T-cell (primary cell): ENCODE results near the gene VSNL1. TPM values are rescaled to one million over a fixed set of nuclear protein-coding genes. Genes with fewer than 3 reads are reported as not detected.

Experiments used
- ATAC-seq, 4 experiments: fragments of 200-7000 bp in 3 of 4; fragments of 150-1000 bp in 1 of 4; cut with Tn5 transposase; replicated peaks in 1 of 4; 1 replicate in 3 of 4; 2 replicates in 1 of 4; pipeline ENCODE4 v1.10.0; 2021; ENCODE audit warnings: moderate library complexity in 3 of 4, mild to moderate bottlenecking in 2 of 4, moderate number of reproducible peaks in 1 of 4
- CTCF ChIA-PET, 2 donors: fragments of 300-600 bp; sonication (Branson Sonifier 250); formaldehyde crosslinking; loops; one replicate each; lab custom pipeline; 2022; ENCODE audit warnings: antibody characterized with exemption in 2 of 2; lab: Charles Lee
- POLR2A ChIA-PET, 2 donors: fragments of 300-600 bp; sonication (Branson Sonifier 250); formaldehyde crosslinking; loops; one replicate each; lab custom pipeline; 2022; ENCODE audit warnings: antibody characterized with exemption in 2 of 2; lab: Charles Lee
- DNase-seq, 35 experiments: peaks; one replicate each; pipeline versions ENCODE4 v3.0.0 to v3.0.0-alpha.2; 2013 to 2023
- H3K27ac ChIP-seq: one replicate; pipeline ENCODE4 v1.5.1; 2013; ENCODE audit warnings: low read length
- H3K27me3 ChIP-seq, 2 experiments: replicated peaks in 1 of 2; 1 replicate in 1 of 2; 2 replicates in 1 of 2; pipeline versions ENCODE4 v1.6.1 to v1.7.0; 2013; ENCODE audit warnings: low read length in 1 of 2, mixed read lengths in 1 of 2; ENCODE audit not compliant: control insufficient read depth in 2 of 2, insufficient read depth in 2 of 2; ENCODE audit errors: extremely low read depth in 1 of 2
- H3K36me3 ChIP-seq, 2 donors: 1 replicate in 1 of 2; 2 replicates in 1 of 2; pipeline versions ENCODE4 v1.6.1 to v1.7.0; 2013; ENCODE audit warnings: low read length in 1 of 2; ENCODE audit not compliant: control insufficient read depth in 2 of 2, insufficient read depth in 1 of 2; ENCODE audit errors: extremely low read depth in 1 of 2
- H3K4me1 ChIP-seq, 2 experiments: 1 replicate in 1 of 2; 2 replicates in 1 of 2; pipeline versions ENCODE4 v1.6.1 to v1.7.0; 2013; ENCODE audit warnings: low read length in 2 of 2, mixed read lengths in 1 of 2; ENCODE audit not compliant: insufficient read depth in 2 of 2, control insufficient read depth in 1 of 2; ENCODE audit errors: extremely low read depth in 1 of 2
- H3K4me3 ChIP-seq, 2 donors: 1 replicate in 1 of 2; 2 replicates in 1 of 2; pipeline versions ENCODE4 v1.5.1 to v1.7.0; 2013; ENCODE audit warnings: mild to moderate bottlenecking in 2 of 2, low read length in 1 of 2, moderate library complexity in 1 of 2; ENCODE audit not compliant: control insufficient read depth in 1 of 2; ENCODE audit errors: extremely low read depth in 1 of 2
- H3K9me3 ChIP-seq: 2 replicates; pipeline ENCODE4 v1.7.0; 2013
- H3K27ac Mint-ChIP-seq, 2 donors: one replicate each; pipeline ENCODE4 v1.8.0; 2020 to 2021; ENCODE audit warnings: mild to moderate bottlenecking in 2 of 2, mixed read lengths in 2 of 2
- H3K27me3 Mint-ChIP-seq, 2 donors: one replicate each; pipeline ENCODE4 v1.8.0; 2021 to 2022; ENCODE audit warnings: mixed read lengths in 2 of 2
- H3K36me3 Mint-ChIP-seq: one replicate; pipeline ENCODE4 v1.8.0; 2021; ENCODE audit warnings: mixed read lengths
- H3K4me1 Mint-ChIP-seq, 3 donors: one replicate each; pipeline ENCODE4 v1.8.0; 2020 to 2022; ENCODE audit warnings: mixed read lengths in 3 of 3, mild to moderate bottlenecking in 1 of 3
- H3K4me3 Mint-ChIP-seq, 3 donors: one replicate each; pipeline ENCODE4 v1.8.0; 2020 to 2022; ENCODE audit warnings: mild to moderate bottlenecking in 3 of 3, mixed read lengths in 3 of 3, moderate library complexity in 3 of 3
- H3K9me3 Mint-ChIP-seq, 3 donors: one replicate each; pipeline ENCODE4 v1.8.0; 2020 to 2022; ENCODE audit warnings: mixed read lengths in 3 of 3
- WGBS: methylation state at CpG from one replicate; pipeline ENCODE4 v1.1.5; 2013; ENCODE audit warnings: missing lambda C conversion rate; ENCODE audit not compliant: insufficient coverage; 5-methylcytosine and 5-hydroxymethylcytosine counted together
- total RNA-seq, 35 experiments: library from RNA in 6 of 35; stranded (reverse) in 6 of 35; fragments of 120-200 nt in 1 of 35; gene quantifications; one replicate each; pipeline versions ENCODE4 v1.2.1 to v1.2.4 and lab custom pipeline; 2013 to 2026

VSNL1 gene
- total RNA-seq, result under 1 TPM in 1 of 5 donors, not detected in 4; 0.22 TPM
- not detected for total RNA-seq (2013)
- 0 to 0.12 (median 0) reads per million in 29 experiments for total RNA-seq (lab: John Stamatoyannopoulos, UW)

DNA sequence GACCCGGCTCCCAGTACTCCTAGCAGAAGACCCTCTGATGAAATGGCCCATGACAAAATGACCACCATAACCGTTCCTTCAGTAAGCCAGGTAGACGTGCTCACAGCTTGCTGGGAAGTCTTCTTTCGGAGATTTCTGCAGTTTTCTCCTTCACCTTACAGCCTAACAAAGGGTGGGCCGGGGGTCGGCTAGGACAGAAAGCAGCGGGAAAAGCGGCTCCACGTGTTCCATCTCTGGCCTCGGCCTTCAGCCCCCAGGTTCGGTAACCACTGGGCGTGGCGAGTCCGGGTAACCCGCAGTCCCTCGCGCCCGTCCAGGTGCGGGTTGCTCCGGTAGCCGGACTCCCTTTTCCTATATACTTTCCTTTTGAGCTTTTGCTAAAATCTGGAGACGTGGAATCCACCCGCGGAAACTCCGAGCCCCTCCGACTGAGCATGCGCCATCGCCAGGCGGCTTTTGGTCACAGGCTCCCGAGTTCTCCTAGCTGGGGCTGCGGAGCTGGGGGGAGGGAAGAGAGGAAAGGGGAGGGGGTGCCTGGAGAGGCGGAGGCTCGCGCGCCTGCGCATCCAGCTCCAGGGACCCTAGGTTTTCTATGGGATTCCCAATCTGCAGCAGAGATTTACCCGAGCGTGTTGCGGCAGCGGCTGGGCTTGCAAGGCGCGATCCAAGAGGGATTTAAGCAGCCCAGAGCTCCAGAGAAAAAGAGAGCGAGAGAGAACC is at the start of gene VSNL1:
Gene VSNL1, plus strand, starts transcription at position 604 of the 720 bp plus-strand sequence. CDS start 51,379 bp downstream, outside the sequence.
- Histone ChIP-seq H3K27ac (no peak within 1 kb of the TSS), H3K27me3 (peaks cover 22 to 32% of the 10 kb centered on the region in 2 experiments), H3K4me3 (no peak within 1 kb of the TSS), H3K9me3 (no peaks in the 10 kb centered on the region), H3K36me3 (no peaks in the 10 kb centered on the region), H3K4me1 (peaks cover 0 to 3% of the 10 kb centered on the region in 2 experiments)
- 2% methylated on average over 26 of the region's 43 CpGs for WGBS
- DNase-seq (no peak), ATAC-seq (no peak)
- Mint-ChIP-seq H3K9me3 (peaks cover 0 to 4% (median 0%) of the 10 kb centered on the region in 3 donors), H3K27me3 (peaks cover 56 to 59% of the 10 kb centered on the region in 2 donors), H3K4me3 (no peak within 1 kb of the TSS), H3K4me1 (peaks cover 0 to 4% (median 3%) of the 10 kb centered on the region in 3 donors), H3K36me3 (no peaks in the 10 kb centered on the region), H3K27ac (no peak within 1 kb of the TSS)
- CTCF ChIA-PET, result no interaction called here
- POLR2A ChIA-PET, result no interaction called here

DNA sequence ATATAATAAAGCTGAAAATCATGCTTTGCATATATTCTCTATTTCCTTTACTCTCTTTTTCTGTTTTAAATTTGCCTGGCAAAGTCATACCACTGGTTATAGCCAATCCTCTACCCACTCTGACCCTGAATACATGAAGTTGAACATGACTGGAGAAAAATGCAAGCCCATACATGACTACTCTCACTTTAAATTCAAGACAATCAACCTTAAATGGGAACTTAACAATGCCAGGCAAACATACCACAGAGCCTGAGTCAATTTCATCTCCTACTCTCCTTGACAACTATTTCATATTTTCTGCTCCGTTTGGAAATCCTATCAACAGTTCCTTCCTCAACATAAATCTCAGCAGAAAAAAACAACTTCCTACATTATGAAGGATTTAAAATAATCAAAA is 44.9 kb upstream of the VSNL1 start:
- no CpG with 5 or more reads among the region's 1 CpG for WGBS
- DNase-seq (no peak), ATAC-seq (no peak)
- H3K4me3 ChIP-seq, result no peak overlapping the region
- no peak overlapping the region for H3K27ac ChIP-seq
- CTCF ChIA-PET, result no interaction called here
- no peaks in the 10 kb centered on the region for H3K9me3 ChIP-seq
- Mint-ChIP-seq H3K9me3 (peaks cover 0 to 5% (median 0%) of the 10 kb centered on the region in 3 donors), H3K4me3 (no peak overlapping the region), H3K36me3 (no peaks in the 10 kb centered on the region), H3K27me3 (no peaks in the 10 kb centered on the region), H3K27ac (no peak overlapping the region), H3K4me1 (no peaks in the 10 kb centered on the region)
- H3K4me1 ChIP-seq, result no peaks in the 10 kb centered on the region
- POLR2A ChIA-PET, result no interaction called here
- H3K36me3 ChIP-seq, result no peaks in the 10 kb centered on the region
- H3K27me3 ChIP-seq, result no peaks in the 10 kb centered on the region

DNA sequence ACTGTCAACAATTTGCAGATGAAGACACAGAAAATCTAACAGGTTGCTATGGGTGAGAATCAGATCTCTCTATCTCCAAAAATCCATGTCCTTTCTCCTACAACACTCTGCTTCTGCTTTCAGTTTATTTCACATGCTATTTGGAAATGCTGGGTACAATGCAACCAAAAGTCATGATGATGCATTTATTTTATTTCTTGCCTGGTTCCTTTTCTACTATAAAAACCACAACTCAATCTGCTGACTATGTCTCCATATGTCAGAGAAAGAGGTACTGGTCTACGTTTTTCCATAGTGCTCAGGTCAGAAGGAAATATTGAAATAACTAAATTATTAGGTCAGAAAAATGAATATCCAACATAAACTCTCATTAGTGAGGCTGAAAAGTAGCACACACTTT is 42.8 kb upstream of the VSNL1 start:
- Histone ChIP-seq H3K4me1 (no peaks in the 10 kb centered on the region), H3K27ac (no peak overlapping the region), H3K9me3 (no peaks in the 10 kb centered on the region), H3K4me3 (no peak overlapping the region), H3K27me3 (no peaks in the 10 kb centered on the region), H3K36me3 (no peaks in the 10 kb centered on the region)
- Mint-ChIP-seq H3K27me3 (no peaks in the 10 kb centered on the region), H3K4me3 (no peak overlapping the region), H3K4me1 (no peaks in the 10 kb centered on the region), H3K36me3 (no peaks in the 10 kb centered on the region), H3K27ac (no peak overlapping the region), H3K9me3 (peaks cover 0 to 5% (median 0%) of the 10 kb centered on the region in 3 donors)
- WGBS, result no CpG with 5 or more reads among the region's 1 CpG
- ATAC-seq (no peak), DNase-seq (no peak)
- ChIA-PET CTCF (no interaction called here), POLR2A (no interaction called here)

- WGBS, result no CpG with 5 or more reads among the region's 2 CpGs
- ATAC-seq, result no peak
- no peak for DNase-seq
- ChIA-PET POLR2A (no interaction called here), CTCF (no interaction called here)
- Mint-ChIP-seq H3K9me3 (peaks cover 0 to 4% (median 0%) of the 10 kb centered on the region in 3 donors), H3K27ac (no peak overlapping the region), H3K4me3 (no peak overlapping the region), H3K27me3 (peaks cover 0 to 4% of the 10 kb centered on the region in 2 donors), H3K4me1 (no peaks in the 10 kb centered on the region), H3K36me3 (no peaks in the 10 kb centered on the region)
- H3K27me3 ChIP-seq, result no peaks in the 10 kb centered on the region
- no peaks in the 10 kb centered on the region for H3K4me1 ChIP-seq
- no peak overlapping the region for H3K4me3 ChIP-seq
- H3K36me3 ChIP-seq, result no peaks in the 10 kb centered on the region
- H3K9me3 ChIP-seq, result no peaks in the 10 kb centered on the region
- H3K27ac ChIP-seq, result no peak overlapping the region
Measured at GRCh38 chr2:17506736-17507616, 33.5 kb upstream of the VSNL1 start.

- H3K27ac Mint-ChIP-seq, result no peak overlapping the region
Measured at GRCh38 chr2:17515652-17516051, 24.8 kb upstream of the VSNL1 start.

GRCh38 chr2:17517481-17518211 is 22.9 kb upstream of the VSNL1 start:
- H3K9me3 ChIP-seq, result no peaks in the 10 kb centered on the region
- no peaks in the 10 kb centered on the region for H3K36me3 ChIP-seq
- ATAC-seq, result no peak
- ChIA-PET POLR2A (no interaction called here), CTCF (no interaction called here)
- no peak for DNase-seq
- 48% methylated on average over 3 of the region's 8 CpGs for WGBS
- no peak overlapping the region for H3K4me3 Mint-ChIP-seq
- no peak overlapping the region for H3K27ac Mint-ChIP-seq
- H3K27me3 ChIP-seq, result peaks cover 6 to 9% of the 10 kb centered on the region in 2 experiments
- H3K9me3 Mint-ChIP-seq, result peaks cover 0 to 4% (median 0%) of the 10 kb centered on the region in 3 donors
- H3K4me1 ChIP-seq, result no peaks in the 10 kb centered on the region
- H3K36me3 Mint-ChIP-seq, result no peaks in the 10 kb centered on the region
- H3K27ac ChIP-seq, result no peak overlapping the region
- H3K27me3 Mint-ChIP-seq, result peaks cover 21 to 26% of the 10 kb centered on the region in 2 donors
- H3K4me3 ChIP-seq, result no peak overlapping the region
- H3K4me1 Mint-ChIP-seq, result no peaks in the 10 kb centered on the region

More at GRCh38 chr2:17515652-17516051, 24.8 kb upstream of the VSNL1 start:
- H3K27me3 ChIP-seq, result peaks cover 6 to 9% of the 10 kb centered on the region in 2 experiments
- H3K9me3 ChIP-seq, result no peaks in the 10 kb centered on the region
- no peak for DNase-seq
- POLR2A ChIA-PET, result no interaction called here
- Mint-ChIP-seq H3K36me3 (no peaks in the 10 kb centered on the region), H3K4me3 (no peak overlapping the region), H3K27me3 (peaks cover 16 to 23% of the 10 kb centered on the region in 2 donors), H3K4me1 (no peaks in the 10 kb centered on the region), H3K9me3 (peaks cover 0 to under 1% (median 0%) of the 10 kb centered on the region in 3 donors)
- no peaks in the 10 kb centered on the region for H3K4me1 ChIP-seq
- no peak overlapping the region for H3K27ac ChIP-seq
- H3K4me3 ChIP-seq, result no peak overlapping the region
- no peaks in the 10 kb centered on the region for H3K36me3 ChIP-seq
- CTCF ChIA-PET, result no interaction called here
- no peak for ATAC-seq
